GM12878 (cell line): ENCODE measurements around the gene ACTMAP. TPM values are rescaled to one million over a fixed set of nuclear protein-coding genes. Genes with fewer than 3 reads are reported as not detected.

Experiments used
- ATAC-seq: fragments of 200-7000 bp; cut with Tn5 transposase; 3 replicates; pipeline ENCODE4 v1.9.1; 2020; ENCODE audit warnings: mild to moderate bottlenecking, moderate library complexity
- BruUV-seq: library from RNA; stranded (reverse); fragments of 400-500 nt; replicated peaks from 2 replicates; lab custom pipeline; 2021; lab: Mats Ljungman, UMichigan
- CTCF ChIA-PET: fragments of 300-600 bp; sonication (Branson Sonifier 250); formaldehyde crosslinking; extraction: SDS; loops from one replicate; lab custom pipeline; 2021; ENCODE audit warnings: inconsistent platforms; lab: Yijun Ruan, JAX
- POLR2A ChIA-PET: fragments of 350-600 bp; formaldehyde crosslinking; extraction: SDS; loops from one replicate; lab custom pipeline; 2021; ENCODE audit warnings: inconsistent platforms; lab: Charles Lee
- RAD21 ChIA-PET: fragments of 300-600 bp; sonication (Branson Sonifier 250); formaldehyde crosslinking; loops from one replicate; lab custom pipeline; 2023; ENCODE audit warnings: antibody characterized with exemption; ENCODE audit not compliant: unreplicated experiment; lab: Charles Lee
- SMC1A ChIA-PET: fragments of 300-600 bp; sonication (Branson Sonifier 250); formaldehyde crosslinking; loops from one replicate; lab custom pipeline; 2023; ENCODE audit not compliant: unreplicated experiment, uncharacterized antibody; lab: Charles Lee
- DNase-seq: peaks from one replicate; pipeline ENCODE4 v3.0.0-alpha.2; 2011; ENCODE audit warnings: low read depth, low spot score
- FAIRE-seq: peaks from 3 replicates; lab custom pipeline; 2011; peaks lifted over from hg19 to GRCh38; lab: Jason Lieb, UNC
- H2AFZ ChIP-seq: 2 replicates; pipeline ENCODE4 v1.6.0; 2011; ENCODE audit warnings: low read depth, low read length, control low read depth; ENCODE audit not compliant: control insufficient read depth
- H3K27ac ChIP-seq: 2 replicates; pipeline ENCODE4 v1.5.1; 2011; ENCODE audit warnings: control low read depth; ENCODE audit not compliant: control insufficient read depth, insufficient read depth
- H3K27me3 ChIP-seq, 2 experiments: replicated peaks in 1 of 2; 2 replicates each; pipeline versions ENCODE4 v1.6.0 to v1.6.1; 2011; ENCODE audit warnings: low read length in 1 of 2; ENCODE audit not compliant: control insufficient read depth in 2 of 2, insufficient read depth in 2 of 2
- H3K36me3 ChIP-seq, 2 experiments: 2 replicates each; pipeline ENCODE4 v1.5.1; 2011; ENCODE audit warnings: low read length in 1 of 2; ENCODE audit not compliant: control insufficient read depth in 2 of 2, insufficient read depth in 2 of 2
- H3K4me1 ChIP-seq: 2 replicates; pipeline ENCODE4 v1.6.1; 2011; ENCODE audit warnings: mild to moderate bottlenecking, low read length, moderate library complexity, mixed read lengths; ENCODE audit not compliant: control insufficient read depth, insufficient read depth
- H3K4me2 ChIP-seq: 2 replicates; pipeline ENCODE4 v1.6.0; 2011; ENCODE audit warnings: control low read depth; ENCODE audit not compliant: control insufficient read depth, insufficient read depth
- H3K4me3 ChIP-seq: fragments of 200-600 bp; sonication (generic); 2 replicates; pipeline ENCODE4 v1.5.1; 2016
- H3K79me2 ChIP-seq: 2 replicates; pipeline ENCODE4 v1.6.0; 2011; ENCODE audit warnings: low read length; ENCODE audit not compliant: control insufficient read depth, insufficient read depth
- H3K9ac ChIP-seq: 2 replicates; pipeline ENCODE4 v1.8.0; 2011; ENCODE audit warnings: low read length, control low read depth, mixed read lengths; ENCODE audit not compliant: control insufficient read depth, insufficient read depth
- H3K9me3 ChIP-seq: replicated peaks from 3 replicates; pipeline ENCODE4 v1.5.1; 2011; ENCODE audit warnings: mild to moderate bottlenecking, low read length; ENCODE audit not compliant: control insufficient read depth, insufficient read depth
- H4K20me1 ChIP-seq: 2 replicates; pipeline ENCODE4 v1.6.0; 2011; ENCODE audit not compliant: control insufficient read depth, insufficient read depth
- CREM ChIP-seq: IDR thresholded peaks from 2 replicates; pipeline ENCODE4 v1.6.1; 2014; ENCODE audit warnings: antibody characterized with exemption, low read depth
- CTCF ChIP-seq, 3 experiments: IDR thresholded peaks in 2 of 3; conservative IDR thresholded peaks in 1 of 3; 2 replicates each; pipeline ENCODE4 v1.5.1; 2011; ENCODE audit warnings: low read depth in 3 of 3, low read length in 3 of 3, mild to moderate bottlenecking in 3 of 3, control low read depth in 2 of 3, moderate library complexity in 2 of 3, inconsistent platforms in 1 of 3, mixed read lengths in 1 of 3; ENCODE audit not compliant: control insufficient read depth in 2 of 3, insufficient read depth in 1 of 3; ENCODE audit errors: extremely low read depth in 1 of 3
- FOXK2 ChIP-seq: fragments of 450-650 bp; IDR thresholded peaks from 2 replicates; pipeline ENCODE4 v1.6.1; 2017; ENCODE audit warnings: mild to moderate bottlenecking, moderate library complexity
- GABPA ChIP-seq: IDR thresholded peaks from 2 replicates; pipeline ENCODE4 v1.6.1; 2014; ENCODE audit warnings: antibody characterized with exemption, low read depth, mild to moderate bottlenecking, inconsistent platforms
- JUNB ChIP-seq: IDR thresholded peaks from 2 replicates; pipeline ENCODE4 v1.6.1; 2016; ENCODE audit warnings: antibody characterized with exemption, mild to moderate bottlenecking
- MLLT1 ChIP-seq: fragments of 450-650 bp; IDR thresholded peaks from 2 replicates; pipeline ENCODE4 v1.6.1; 2016; ENCODE audit warnings: mild to moderate bottlenecking
- NKRF ChIP-seq: fragments of 450-650 bp; conservative IDR thresholded peaks from 2 replicates; pipeline ENCODE4 v1.6.1; 2017; ENCODE audit warnings: mild to moderate bottlenecking, moderate library complexity
- RUNX3 ChIP-seq: IDR thresholded peaks from 2 replicates; pipeline ENCODE4 v1.6.1; 2012; ENCODE audit warnings: low read length, inconsistent platforms
- SMARCA5 ChIP-seq: fragments of 450-650 bp; IDR thresholded peaks from 2 replicates; pipeline ENCODE4 v1.6.1; 2017; ENCODE audit warnings: mild to moderate bottlenecking
- SPI1 ChIP-seq: IDR thresholded peaks from 2 replicates; pipeline ENCODE4 v1.6.1; 2011; ENCODE audit warnings: low read depth, mild to moderate bottlenecking, low read length, moderate library complexity, borderline replicate concordance; ENCODE audit not compliant: insufficient read depth
- SUZ12 ChIP-seq: fragments of 200-600 bp; sonication (generic); IDR thresholded peaks from one replicate; pipeline ENCODE4 v1.6.1; 2018; ENCODE audit warnings: antibody characterized with exemption, mild to moderate bottlenecking; ENCODE audit not compliant: unreplicated experiment
- TCF3 ChIP-seq: IDR thresholded peaks from 2 replicates; pipeline ENCODE4 v1.6.1; 2012; ENCODE audit warnings: low read depth, mild to moderate bottlenecking, low read length, borderline replicate concordance; ENCODE audit not compliant: insufficient read depth
- WGBS: methylation state at CpG from one replicate; pipeline ENCODE4 v1.1.6; 2016; ENCODE audit warnings: low lambda C conversion rate; ENCODE audit not compliant: insufficient replicate concordance, insufficient coverage; ENCODE audit errors: missing lambda C conversion rate; 5-methylcytosine and 5-hydroxymethylcytosine counted together
- in situ Hi-C: fragments of 300-500 bp; cut with MboI; formaldehyde crosslinking; loops from 9 replicates; pipeline ENCODE4 v1.14.3; 2018; ENCODE audit warnings: mixed read lengths
- intact Hi-C: fragments of 100-400 bp; cut with micrococcal nuclease; formaldehyde crosslinking; loops from one replicate; pipeline ENCODE4 v1.14.2; 2022; ENCODE audit not compliant: unreplicated experiment
- polyA plus RNA-seq, 11 experiments: library from polyadenylated mRNA; depleted of rRNA in 4 of 11; unstranded in 6 of 11; stranded (reverse) in 5 of 11; fragments of >200 nt; fragmentation: Nextera tagmentation in 4 of 11; fragmentation: Illumina TruSeq in 1 of 11; extraction: Ambion mirVana in 4 of 11; extraction: Trizol in 1 of 11; gene quantifications; 1 replicate in 1 of 11; 2 replicates in 10 of 11; pipeline versions ENCODE4 v1.2.1 to v1.2.3, GENCODE V29; 2011 to 2016; ENCODE audit warnings: inconsistent platforms in 2 of 11, missing spikeins in 2 of 11, low read depth in 1 of 11
- total RNA-seq, 4 experiments: library from RNA; depleted of rRNA in 3 of 4; stranded (reverse); fragments of >200 nt in 3 of 4; fragmentation: Illumina TruSeq in 1 of 4; extraction: Trizol in 1 of 4; gene quantifications; 2 replicates each; pipeline versions ENCODE4 v1.2.1 to v1.2.3, GENCODE V29; 2013 to 2021

ACTMAP gene
- total and polyA plus RNA-seq, 10 of the 15 experiments (the other 5 are each of a cell fraction or from before 2014, with no cell fraction given): 3.0 to 26.2 (median 11.1) TPM

GRCh38 chr19:40705362-40705651 lies 45.0 kb downstream of the ACTMAP start:
- Histone ChIP-seq H3K27me3 (no peaks in the 10 kb centered on the region), H3K27ac (no peak overlapping the region), H3K4me3 (no peak overlapping the region), H3K4me2 (no peak overlapping the region), H3K79me2 (no peaks in the 10 kb centered on the region)
- no TSS peak for BruUV-seq
- no peak for DNase-seq
- no peak for TF ChIP-seq SMARCA5
- TF ChIP-seq MLLT1: no peak
- no peak for TF ChIP-seq SPI1
- TF ChIP-seq CREM: no peak
- TF ChIP-seq CTCF (IDR thresholded peaks at IDR 0.05 in 2 of 3, conservative IDR thresholded peaks at IDR 0.05 in 1 of 3; ENCODE audit: control insufficient read depth in 2 of 3, extremely low read depth in 1 of 3, insufficient read depth in 1 of 3, low read depth in 3 of 3, low read length in 3 of 3): no peak
- TF ChIP-seq SUZ12: no peak
- no peak for TF ChIP-seq TCF3
- TF ChIP-seq FOXK2: no peak
- no peak for TF ChIP-seq JUNB
- TF ChIP-seq RUNX3: no peak
- no peak for TF ChIP-seq GABPA
- no peak for TF ChIP-seq NKRF
- TF ChIP-seq, all 136 proteins: peak for 0
- H4K20me1 ChIP-seq: no peaks in the 10 kb centered on the region
- no peak overlapping the region for H2AFZ ChIP-seq
- ChIA-PET SMC1A (no interaction called here), POLR2A (no interaction called here), RAD21 (no interaction called here), CTCF (no interaction called here)
- in situ Hi-C loops (no loop called here), intact Hi-C loops (no loop called here)
- peaks cover 0 to 8% of the 10 kb centered on the region in 2 experiments; a peak in 2 of 4 replicates for H3K36me3 ChIP-seq
- no peak overlapping the region for H3K9ac ChIP-seq
- over 99% methylated on average over 9 of the region's 9 CpGs for WGBS
- no peak for FAIRE-seq
- ATAC-seq: no peak
- no peaks in the 10 kb centered on the region for H3K9me3 ChIP-seq
- H3K4me1 ChIP-seq: no peaks in the 10 kb centered on the region
